GM23338 (cell line): Measurements from ENCODE around the gene ATF5. TPM values are rescaled to one million over a fixed set of nuclear protein-coding genes. Genes with fewer than 3 reads are reported as not detected.

ENCODE experiments used
- ATAC-seq: fragments of 200-7000 bp; cut with Tn5 transposase; 3 replicates; pipeline ENCODE4 v1.9.1; 2020
- DNase-seq: peaks from one replicate; pipeline ENCODE4 v3.0.0-alpha.2; 2015; ENCODE audit warnings: low spot score
- H2AFZ ChIP-seq: fragments of 200-600 bp; sonication (generic); 2 replicates; pipeline ENCODE4 v1.8.0; 2016; ENCODE audit warnings: antibody characterized with exemption, mild to moderate bottlenecking, moderate library complexity
- H3F3A ChIP-seq: fragments of 200-600 bp; sonication (generic); replicated peaks from 2 replicates; pipeline ENCODE4 v1.8.0; 2017; ENCODE audit warnings: antibody characterized with exemption, mixed run types, low read depth
- H3K27ac ChIP-seq: fragments of 200-600 bp; sonication (generic); 2 replicates; pipeline ENCODE4 v1.6.1; 2016; ENCODE audit warnings: low read depth
- H3K27me3 ChIP-seq: fragments of 200-600 bp; sonication (generic); 2 replicates; pipeline ENCODE4 v1.8.0; 2016; ENCODE audit warnings: mild to moderate bottlenecking, mixed run types, moderate library complexity; ENCODE audit not compliant: insufficient read depth
- H3K36me3 ChIP-seq: fragments of 200-600 bp; sonication (generic); 2 replicates; pipeline ENCODE4 v1.8.0; 2016; ENCODE audit warnings: mild to moderate bottlenecking; ENCODE audit not compliant: insufficient read depth
- H3K4me1 ChIP-seq: fragments of 200-600 bp; sonication (generic); 2 replicates; pipeline ENCODE4 v1.8.0; 2016; ENCODE audit warnings: mild to moderate bottlenecking, moderate library complexity; ENCODE audit not compliant: insufficient read depth
- H3K4me2 ChIP-seq: fragments of 200-600 bp; sonication (generic); 2 replicates; pipeline ENCODE4 v1.7.1; 2017; ENCODE audit warnings: mixed run types
- H3K4me3 ChIP-seq: fragments of 200-600 bp; sonication (generic); 2 replicates; pipeline ENCODE4 v1.6.1; 2016; ENCODE audit warnings: mixed run types
- H3K79me2 ChIP-seq: fragments of 200-600 bp; sonication (generic); replicated peaks from 2 replicates; pipeline ENCODE4 v1.8.0; 2017; ENCODE audit warnings: mild to moderate bottlenecking; ENCODE audit not compliant: insufficient read depth
- H3K9me2 ChIP-seq: fragments of 200-600 bp; sonication (generic); 2 replicates; pipeline ENCODE4 v1.8.0; 2017; ENCODE audit not compliant: insufficient read depth
- H4K20me1 ChIP-seq: fragments of 200-600 bp; sonication (generic); replicated peaks from 2 replicates; pipeline ENCODE4 v1.8.0; 2017; ENCODE audit warnings: mild to moderate bottlenecking; ENCODE audit not compliant: insufficient read depth
- H3K27ac Mint-ChIP-seq: 2 replicates; pipeline ENCODE4 v1.8.0; 2020; ENCODE audit warnings: inconsistent platforms, mild to moderate bottlenecking, moderate library complexity, mixed read lengths
- H3K27me3 Mint-ChIP-seq: 3 replicates; pipeline ENCODE4 v1.8.0; 2022; ENCODE audit warnings: low read depth, mild to moderate bottlenecking, moderate library complexity, mixed read lengths, inconsistent platforms; ENCODE audit not compliant: insufficient read depth, poor library complexity
- H3K36me3 Mint-ChIP-seq: 3 replicates; pipeline ENCODE4 v1.8.0; 2021; ENCODE audit warnings: low read depth, mild to moderate bottlenecking, inconsistent platforms, moderate library complexity, mixed read lengths
- H3K4me1 Mint-ChIP-seq: 3 replicates; pipeline ENCODE4 v1.8.0; 2020; ENCODE audit warnings: mild to moderate bottlenecking, inconsistent platforms, mixed read lengths
- H3K4me3 Mint-ChIP-seq: 3 replicates; pipeline ENCODE4 v1.8.0; 2021; ENCODE audit warnings: moderate library complexity, mild to moderate bottlenecking, inconsistent platforms, mixed read lengths
- H3K9me3 Mint-ChIP-seq: 3 replicates; pipeline ENCODE4 v1.8.0; 2020; ENCODE audit warnings: moderate library complexity, mild to moderate bottlenecking, inconsistent platforms, mixed read lengths
- ETS1 ChIP-seq: IDR thresholded peaks from 2 replicates; pipeline ENCODE4 v1.6.1; 2016; ENCODE audit warnings: antibody characterized with exemption
- EZH2 ChIP-seq: fragments of 200-600 bp; sonication (generic); IDR thresholded peaks from one replicate; pipeline ENCODE4 v1.8.0; 2017; ENCODE audit warnings: antibody characterized with exemption, mild to moderate bottlenecking, low read depth; ENCODE audit not compliant: unreplicated experiment
- POLR2AphosphoS5 ChIP-seq: IDR thresholded peaks from 2 replicates; pipeline ENCODE4 v1.6.1; 2016; ENCODE audit warnings: antibody characterized with exemption, low read depth
- ZNF114 ChIP-seq: fragments of 250-450 bp; sonication (Bioruptor Pico); IDR thresholded peaks from 2 replicates; pipeline ENCODE4 v1.5.0; 2020; ENCODE audit warnings: mild to moderate bottlenecking, moderate library complexity
- polyA plus RNA-seq: library from polyadenylated mRNA; unstranded; fragments of >200 nt; fragmentation: Nextera tagmentation; extraction: Ambion mirVana; gene quantifications from 2 replicates; pipeline ENCODE4 v1.2.1, GENCODE V29; 2016
- total RNA-seq: library from RNA; depleted of rRNA; stranded (reverse); fragments of >200 nt; shearing (Covaris generic); gene quantifications from 2 replicates; pipeline ENCODE4 v1.2.3, GENCODE V29; 2014
- TF ChIP-seq, protein P1 (sequence below), 2 experiments: fragments of 200-600 bp in 1 of 2; sonication (generic) in 1 of 2; conservative IDR thresholded peaks; 2 replicates each; pipeline versions ENCODE4 v1.5.1 to v1.6.1; 2016 to 2017; ENCODE audit warnings: antibody characterized with exemption in 2 of 2, low read depth in 2 of 2, mild to moderate bottlenecking in 2 of 2, moderate library complexity in 1 of 2
- TF ChIP-seq, protein P2 (sequence below): fragments of 250-450 bp; sonication (Bioruptor Pico); IDR thresholded peaks from 2 replicates; pipeline ENCODE4 v1.5.0; 2020; ENCODE audit warnings: mild to moderate bottlenecking, moderate library complexity

Gene ATF5
- total and polyA plus RNA-seq, 2 experiments from 2014 or later: 7.4 to 9.6 TPM

- no peaks in the 10 kb centered on the region for H3K36me3 Mint-ChIP-seq
- no peak overlapping the region for H3K4me3 Mint-ChIP-seq
- Histone ChIP-seq H3K4me1 (peaks cover 9% of the 10 kb centered on the region; the same call in 1 of the 2 replicates), H3K9me2 (no peaks in the 10 kb centered on the region), H3K4me2 (no peak overlapping the region), H3K79me2 (no peaks in the 10 kb centered on the region), H4K20me1 (no peaks in the 10 kb centered on the region), H3F3A (peaks cover 7% of the 10 kb centered on the region; the same call in 1 of the 2 replicates), H3K4me3 (no peak overlapping the region), H3K36me3 (no peaks in the 10 kb centered on the region), H3K27me3 (no peaks in the 10 kb centered on the region), H3K27ac (no peak overlapping the region), H2AFZ (no peak overlapping the region)
- H3K4me1 Mint-ChIP-seq: peaks cover 17% of the 10 kb centered on the region
- no peak overlapping the region for H3K27ac Mint-ChIP-seq
- peaks cover 21% of the 10 kb centered on the region for H3K27me3 Mint-ChIP-seq
- no peak for DNase-seq
- ATAC-seq: no peak
- H3K9me3 Mint-ChIP-seq: no peaks in the 10 kb centered on the region; the same call in 2 of the 3 replicates
- TF ChIP-seq EZH2 (no peak), ZNF114 (no peak), ETS1 (no peak), POLR2AphosphoS5 (no peak)
- TF ChIP-seq, protein P1, sequence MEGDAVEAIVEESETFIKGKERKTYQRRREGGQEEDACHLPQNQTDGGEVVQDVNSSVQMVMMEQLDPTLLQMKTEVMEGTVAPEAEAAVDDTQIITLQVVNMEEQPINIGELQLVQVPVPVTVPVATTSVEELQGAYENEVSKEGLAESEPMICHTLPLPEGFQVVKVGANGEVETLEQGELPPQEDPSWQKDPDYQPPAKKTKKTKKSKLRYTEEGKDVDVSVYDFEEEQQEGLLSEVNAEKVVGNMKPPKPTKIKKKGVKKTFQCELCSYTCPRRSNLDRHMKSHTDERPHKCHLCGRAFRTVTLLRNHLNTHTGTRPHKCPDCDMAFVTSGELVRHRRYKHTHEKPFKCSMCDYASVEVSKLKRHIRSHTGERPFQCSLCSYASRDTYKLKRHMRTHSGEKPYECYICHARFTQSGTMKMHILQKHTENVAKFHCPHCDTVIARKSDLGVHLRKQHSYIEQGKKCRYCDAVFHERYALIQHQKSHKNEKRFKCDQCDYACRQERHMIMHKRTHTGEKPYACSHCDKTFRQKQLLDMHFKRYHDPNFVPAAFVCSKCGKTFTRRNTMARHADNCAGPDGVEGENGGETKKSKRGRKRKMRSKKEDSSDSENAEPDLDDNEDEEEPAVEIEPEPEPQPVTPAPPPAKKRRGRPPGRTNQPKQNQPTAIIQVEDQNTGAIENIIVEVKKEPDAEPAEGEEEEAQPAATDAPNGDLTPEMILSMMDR (conservative IDR thresholded peaks at IDR 0.05; ENCODE audit: low read depth in 2 of 2): no peak
Observed at GRCh38 chr19:49894879-49895565, 34.0 kb upstream of the ATF5 start.

GRCh38 chr19:49895566-49896297 lies 33.3 kb upstream of the ATF5 start:
- Histone ChIP-seq H3K4me1 (peaks cover 9% of the 10 kb centered on the region; the same call in 1 of the 2 replicates), H2AFZ (no peak overlapping the region), H3K9me2 (no peaks in the 10 kb centered on the region), H3K27ac (no peak overlapping the region), H3K4me3 (no peak overlapping the region), H4K20me1 (no peaks in the 10 kb centered on the region), H3K79me2 (no peaks in the 10 kb centered on the region), H3K27me3 (no peaks in the 10 kb centered on the region), H3F3A (peaks cover 6% of the 10 kb centered on the region; the same call in 1 of the 2 replicates), H3K36me3 (no peaks in the 10 kb centered on the region), H3K4me2 (no peak overlapping the region)
- ATAC-seq: no peak
- peaks cover 18% of the 10 kb centered on the region for H3K27me3 Mint-ChIP-seq
- H3K9me3 Mint-ChIP-seq: no peaks in the 10 kb centered on the region; the same call in 2 of the 3 replicates
- peaks cover 17% of the 10 kb centered on the region for H3K4me1 Mint-ChIP-seq
- H3K4me3 Mint-ChIP-seq: no peak overlapping the region
- TF ChIP-seq, protein P2, sequence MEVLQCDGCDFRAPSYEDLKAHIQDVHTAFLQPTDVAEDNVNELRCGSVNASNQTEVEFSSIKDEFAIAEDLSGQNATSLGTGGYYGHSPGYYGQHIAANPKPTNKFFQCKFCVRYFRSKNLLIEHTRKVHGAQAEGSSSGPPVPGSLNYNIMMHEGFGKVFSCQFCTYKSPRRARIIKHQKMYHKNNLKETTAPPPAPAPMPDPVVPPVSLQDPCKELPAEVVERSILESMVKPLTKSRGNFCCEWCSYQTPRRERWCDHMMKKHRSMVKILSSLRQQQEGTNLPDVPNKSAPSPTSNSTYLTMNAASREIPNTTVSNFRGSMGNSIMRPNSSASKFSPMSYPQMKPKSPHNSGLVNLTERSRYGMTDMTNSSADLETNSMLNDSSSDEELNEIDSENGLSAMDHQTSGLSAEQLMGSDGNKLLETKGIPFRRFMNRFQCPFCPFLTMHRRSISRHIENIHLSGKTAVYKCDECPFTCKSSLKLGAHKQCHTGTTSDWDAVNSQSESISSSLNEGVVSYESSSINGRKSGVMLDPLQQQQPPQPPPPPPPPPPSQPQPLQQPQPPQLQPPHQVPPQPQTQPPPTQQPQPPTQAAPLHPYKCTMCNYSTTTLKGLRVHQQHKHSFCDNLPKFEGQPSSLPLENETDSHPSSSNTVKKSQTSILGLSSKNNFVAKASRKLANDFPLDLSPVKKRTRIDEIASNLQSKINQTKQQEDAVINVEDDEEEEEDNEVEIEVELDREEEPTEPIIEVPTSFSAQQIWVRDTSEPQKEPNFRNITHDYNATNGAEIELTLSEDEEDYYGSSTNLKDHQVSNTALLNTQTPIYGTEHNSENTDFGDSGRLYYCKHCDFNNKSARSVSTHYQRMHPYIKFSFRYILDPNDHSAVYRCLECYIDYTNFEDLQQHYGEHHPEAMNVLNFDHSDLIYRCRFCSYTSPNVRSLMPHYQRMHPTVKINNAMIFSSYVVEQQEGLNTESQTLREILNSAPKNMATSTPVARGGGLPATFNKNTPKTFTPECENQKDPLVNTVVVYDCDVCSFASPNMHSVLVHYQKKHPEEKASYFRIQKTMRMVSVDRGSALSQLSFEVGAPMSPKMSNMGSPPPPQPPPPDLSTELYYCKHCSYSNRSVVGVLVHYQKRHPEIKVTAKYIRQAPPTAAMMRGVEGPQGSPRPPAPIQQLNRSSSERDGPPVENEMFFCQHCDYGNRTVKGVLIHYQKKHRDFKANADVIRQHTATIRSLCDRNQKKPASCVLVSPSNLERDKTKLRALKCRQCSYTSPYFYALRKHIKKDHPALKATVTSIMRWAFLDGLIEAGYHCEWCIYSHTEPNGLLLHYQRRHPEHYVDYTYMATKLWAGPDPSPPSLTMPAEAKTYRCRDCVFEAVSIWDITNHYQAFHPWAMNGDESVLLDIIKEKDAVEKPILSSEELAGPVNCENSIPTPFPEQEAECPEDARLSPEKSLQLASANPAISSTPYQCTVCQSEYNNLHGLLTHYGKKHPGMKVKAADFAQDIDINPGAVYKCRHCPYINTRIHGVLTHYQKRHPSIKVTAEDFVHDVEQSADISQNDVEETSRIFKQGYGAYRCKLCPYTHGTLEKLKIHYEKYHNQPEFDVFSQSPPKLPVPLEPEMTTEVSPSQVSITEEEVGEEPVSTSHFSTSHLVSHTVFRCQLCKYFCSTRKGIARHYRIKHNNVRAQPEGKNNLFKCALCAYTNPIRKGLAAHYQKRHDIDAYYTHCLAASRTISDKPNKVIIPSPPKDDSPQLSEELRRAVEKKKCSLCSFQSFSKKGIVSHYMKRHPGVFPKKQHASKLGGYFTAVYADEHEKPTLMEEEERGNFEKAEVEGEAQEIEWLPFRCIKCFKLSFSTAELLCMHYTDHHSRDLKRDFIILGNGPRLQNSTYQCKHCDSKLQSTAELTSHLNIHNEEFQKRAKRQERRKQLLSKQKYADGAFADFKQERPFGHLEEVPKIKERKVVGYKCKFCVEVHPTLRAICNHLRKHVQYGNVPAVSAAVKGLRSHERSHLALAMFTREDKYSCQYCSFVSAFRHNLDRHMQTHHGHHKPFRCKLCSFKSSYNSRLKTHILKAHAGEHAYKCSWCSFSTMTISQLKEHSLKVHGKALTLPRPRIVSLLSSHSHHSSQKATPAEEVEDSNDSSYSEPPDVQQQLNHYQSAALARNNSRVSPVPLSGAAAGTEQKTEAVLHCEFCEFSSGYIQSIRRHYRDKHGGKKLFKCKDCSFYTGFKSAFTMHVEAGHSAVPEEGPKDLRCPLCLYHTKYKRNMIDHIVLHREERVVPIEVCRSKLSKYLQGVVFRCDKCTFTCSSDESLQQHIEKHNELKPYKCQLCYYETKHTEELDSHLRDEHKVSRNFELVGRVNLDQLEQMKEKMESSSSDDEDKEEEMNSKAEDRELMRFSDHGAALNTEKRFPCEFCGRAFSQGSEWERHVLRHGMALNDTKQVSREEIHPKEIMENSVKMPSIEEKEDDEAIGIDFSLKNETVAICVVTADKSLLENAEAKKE (CRISPR knock-in tag): no peak
- no peaks in the 10 kb centered on the region for H3K36me3 Mint-ChIP-seq
- DNase-seq: no peak
- H3K27ac Mint-ChIP-seq: no peak overlapping the region
